LNCaP clone FGC (cell line): ENCODE results near the gene TEX101.

Experiments
- DNase-seq: peaks from one replicate; pipeline ENCODE4 v3.0.0-alpha.2; 2011; ENCODE audit warnings: low read depth
- H3K4me3 ChIP-seq: 2 replicates; pipeline ENCODE4 v1.5.1; 2011; ENCODE audit warnings: mild to moderate bottlenecking, low read depth, low read length, control low read depth
- CTCF ChIP-seq: IDR thresholded peaks from 2 replicates; pipeline ENCODE4 v1.5.1; 2012; ENCODE audit warnings: mild to moderate bottlenecking; ENCODE audit not compliant: control insufficient read depth, insufficient read depth; ENCODE audit errors: extremely low read depth

TEX101 gene

GRCh38 chr19:43423779-43424178 is 9.1 kb downstream of the TEX101 start:
- no peak overlapping the region for H3K4me3 ChIP-seq
- no peak for TF ChIP-seq CTCF
- no peak for DNase-seq

- no peak overlapping the region for H3K4me3 ChIP-seq
- TF ChIP-seq CTCF = peak; percentile 46
- DNase-seq = peak; percentile 64
These were observed 11.1 kb downstream of the TEX101 start for GRCh38 chr19:43425567-43426392.

GRCh38 chr19:43429395-43429794 is 14.7 kb downstream of the TEX101 start:
- no peak overlapping the region for H3K4me3 ChIP-seq
- no peak for DNase-seq
- TF ChIP-seq CTCF = no peak

GRCh38 chr19:43430142-43430710 is 15.5 kb downstream of the TEX101 start:
- 0 out of 2 replicates have a peak, but pooled peaks have one; percentile 7 for TF ChIP-seq CTCF
- H3K4me3 ChIP-seq = no peak overlapping the region
- DNase-seq = no peak

GRCh38 chr19:43430976-43431375 is 16.3 kb downstream of the TEX101 start:
- TF ChIP-seq CTCF = no peak
- H3K4me3 ChIP-seq = no peak overlapping the region
- no peak for DNase-seq

- TF ChIP-seq CTCF = no peak
- H3K4me3 ChIP-seq = no peak overlapping the region
- no peak for DNase-seq
These were observed 18.6 kb downstream of the TEX101 start for GRCh38 chr19:43433358-43433673.
